ENCODE data around the gene KLK13.

- TF ChIP-seq, protein P1, sequence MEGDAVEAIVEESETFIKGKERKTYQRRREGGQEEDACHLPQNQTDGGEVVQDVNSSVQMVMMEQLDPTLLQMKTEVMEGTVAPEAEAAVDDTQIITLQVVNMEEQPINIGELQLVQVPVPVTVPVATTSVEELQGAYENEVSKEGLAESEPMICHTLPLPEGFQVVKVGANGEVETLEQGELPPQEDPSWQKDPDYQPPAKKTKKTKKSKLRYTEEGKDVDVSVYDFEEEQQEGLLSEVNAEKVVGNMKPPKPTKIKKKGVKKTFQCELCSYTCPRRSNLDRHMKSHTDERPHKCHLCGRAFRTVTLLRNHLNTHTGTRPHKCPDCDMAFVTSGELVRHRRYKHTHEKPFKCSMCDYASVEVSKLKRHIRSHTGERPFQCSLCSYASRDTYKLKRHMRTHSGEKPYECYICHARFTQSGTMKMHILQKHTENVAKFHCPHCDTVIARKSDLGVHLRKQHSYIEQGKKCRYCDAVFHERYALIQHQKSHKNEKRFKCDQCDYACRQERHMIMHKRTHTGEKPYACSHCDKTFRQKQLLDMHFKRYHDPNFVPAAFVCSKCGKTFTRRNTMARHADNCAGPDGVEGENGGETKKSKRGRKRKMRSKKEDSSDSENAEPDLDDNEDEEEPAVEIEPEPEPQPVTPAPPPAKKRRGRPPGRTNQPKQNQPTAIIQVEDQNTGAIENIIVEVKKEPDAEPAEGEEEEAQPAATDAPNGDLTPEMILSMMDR (conservative IDR thresholded peaks at IDR 0.05; ENCODE audit: low read depth, low read length): no peak
- TF ChIP-seq EZH2 (IDR thresholded peaks at IDR 0.05; ENCODE audit: borderline replicate concordance, low read depth, low read length, poor library complexity, severe bottlenecking): no peak
Measured at GRCh38 chr19:51031880-51032225, 33.0 kb downstream of the KLK13 start.

Data from A673 (cell line).